Frontal cortex (tissue), 4 donors: ENCODE results near the gene THPO. TPM values are rescaled to one million over a fixed set of nuclear protein-coding genes. Genes with fewer than 3 reads are reported as not detected.
"Not testable (repeated sequence)": the region's sequence is repeated elsewhere in the genome, so short reads cannot be mapped to it uniquely, and the experiment has no call there.

ENCODE experiments used
- DNase-seq, 2 donors: peaks; one replicate each; pipeline ENCODE4 v3.0.0; 2012; ENCODE audit warnings: low spot score in 2 of 2
- FAIRE-seq: peaks from 2 replicates; lab custom pipeline; 2012; peaks lifted over from hg19 to GRCh38; lab: Jason Lieb, UNC
- total RNA-seq: library from RNA; depleted of rRNA; stranded (reverse); fragments of >200 nt; gene quantifications from one replicate; pipeline ENCODE4 v1.2.3, GENCODE V29; 2014
- donor health status: control.
- donor health status: control.
- donor health status: control.

Gene THPO
- total RNA-seq, 1 donor from 2014 or later: 0.41 TPM

- FAIRE-seq: no peak
- no peak for DNase-seq
These were observed 25.0 kb downstream of the THPO start for GRCh38 chr3:184352897-184353545.

GRCh38 chr3:184352149-184352785 lies 25.7 kb downstream of the THPO start:
- FAIRE-seq: no peak
- DNase-seq: no peak

GRCh38 chr3:184351511-184352148 lies 26.4 kb downstream of the THPO start:
- DNase-seq: no peak
- FAIRE-seq: no peak

GRCh38 chr3:184350618-184351017 lies 27.4 kb downstream of the THPO start:
- no peak for FAIRE-seq
- no peak for DNase-seq

DNA sequence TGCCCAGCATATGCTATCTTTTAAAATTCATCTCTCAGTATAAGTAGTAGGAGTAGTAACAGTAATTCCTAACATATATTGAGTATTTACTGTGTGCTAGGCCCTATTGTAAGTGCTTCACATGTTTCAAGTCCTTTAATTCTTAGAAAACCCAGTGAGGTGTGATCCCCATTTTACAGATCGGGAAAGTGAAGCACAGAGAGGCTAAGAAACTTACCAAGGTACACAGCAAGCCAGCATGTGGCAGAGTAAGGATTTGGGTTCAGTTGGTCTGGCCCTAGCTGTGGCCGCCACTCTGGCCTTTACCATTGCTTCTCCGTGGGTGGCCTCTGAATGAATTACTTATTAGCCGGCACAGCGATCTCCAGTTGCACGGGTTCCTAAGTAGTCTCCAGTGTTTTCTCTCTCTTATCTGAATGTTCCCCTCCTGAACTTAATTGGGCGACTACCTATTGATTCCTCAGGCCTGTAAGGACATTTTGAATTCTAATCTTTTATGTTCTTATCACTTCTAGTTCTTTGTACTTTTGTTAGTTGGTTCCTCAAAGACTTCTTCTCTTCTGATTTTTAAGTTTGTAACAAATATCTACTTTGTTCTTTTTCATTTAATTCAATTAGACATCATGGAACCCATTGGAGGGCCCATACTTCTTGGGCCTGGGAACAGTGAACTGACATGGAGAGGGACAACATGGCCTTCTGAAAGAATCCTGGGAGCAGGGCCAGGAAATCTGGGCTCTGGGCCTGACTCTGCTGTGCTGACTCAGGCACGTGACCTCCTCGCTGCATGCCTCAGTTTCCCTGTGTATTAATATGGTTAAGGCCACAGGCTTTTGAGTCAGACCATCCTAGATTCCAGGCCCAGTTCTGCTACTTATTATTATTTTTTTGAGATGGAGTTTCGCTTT lies 28.2 kb downstream of the THPO start:
- peak in 1 of 2 donors; percentile 62 for DNase-seq

DNA sequence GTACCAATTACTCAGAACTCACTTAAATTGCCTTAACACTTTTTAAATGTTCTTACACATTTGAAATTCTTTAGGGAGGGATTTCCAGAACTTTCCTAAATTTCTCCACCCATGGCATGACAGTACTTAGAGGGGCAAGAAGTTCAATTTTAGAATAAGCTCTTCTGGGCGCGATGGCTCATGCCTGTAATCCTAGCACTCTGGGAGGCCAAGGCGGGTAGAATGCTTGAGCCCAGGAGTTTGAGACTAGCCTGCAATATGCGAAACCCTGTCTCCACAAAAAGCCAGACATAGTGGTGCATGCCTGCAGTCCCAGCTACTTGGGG lies 30.0 kb downstream of the THPO start:
- DNase-seq: no peak
- no peak for FAIRE-seq

More for the DNA sequence above, 28.2 kb downstream of the THPO start:
- no peak for FAIRE-seq

DNA sequence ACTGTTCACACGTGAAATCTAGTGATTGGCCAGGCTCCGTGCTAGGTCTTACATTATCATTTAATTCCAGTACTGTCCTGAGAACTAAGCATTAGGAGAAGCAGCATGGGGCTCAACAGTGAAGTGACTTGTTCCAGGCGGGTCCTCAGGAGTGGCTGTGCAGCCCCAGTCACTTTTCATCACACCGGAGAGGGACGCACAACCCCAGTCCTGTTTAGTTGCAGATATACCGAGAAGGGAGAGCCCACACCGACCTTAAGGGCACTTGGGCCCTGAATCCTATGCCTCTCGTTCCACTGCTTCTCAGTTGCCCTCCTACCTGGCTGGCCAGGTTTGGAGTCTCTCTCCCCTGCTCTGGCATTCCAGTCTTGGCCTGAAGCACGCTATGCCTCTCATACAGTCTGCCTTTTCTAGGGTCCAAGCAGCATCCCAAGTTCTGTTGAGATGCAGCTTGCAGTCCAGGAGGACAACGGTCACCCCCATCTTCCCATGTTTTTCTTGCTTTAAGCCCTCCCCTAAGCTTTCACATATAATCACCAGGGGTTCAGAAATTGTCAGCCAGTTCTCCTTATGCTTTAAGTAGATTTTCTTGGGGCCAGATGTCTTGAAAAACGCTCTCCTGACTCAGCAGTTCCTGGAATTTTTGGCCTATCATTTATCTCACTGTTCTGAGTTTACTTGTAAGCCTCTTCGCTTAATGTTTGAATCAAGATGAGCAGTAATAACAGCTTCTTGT lies 30.5 kb downstream of the THPO start:
- no peak for FAIRE-seq

DNA sequence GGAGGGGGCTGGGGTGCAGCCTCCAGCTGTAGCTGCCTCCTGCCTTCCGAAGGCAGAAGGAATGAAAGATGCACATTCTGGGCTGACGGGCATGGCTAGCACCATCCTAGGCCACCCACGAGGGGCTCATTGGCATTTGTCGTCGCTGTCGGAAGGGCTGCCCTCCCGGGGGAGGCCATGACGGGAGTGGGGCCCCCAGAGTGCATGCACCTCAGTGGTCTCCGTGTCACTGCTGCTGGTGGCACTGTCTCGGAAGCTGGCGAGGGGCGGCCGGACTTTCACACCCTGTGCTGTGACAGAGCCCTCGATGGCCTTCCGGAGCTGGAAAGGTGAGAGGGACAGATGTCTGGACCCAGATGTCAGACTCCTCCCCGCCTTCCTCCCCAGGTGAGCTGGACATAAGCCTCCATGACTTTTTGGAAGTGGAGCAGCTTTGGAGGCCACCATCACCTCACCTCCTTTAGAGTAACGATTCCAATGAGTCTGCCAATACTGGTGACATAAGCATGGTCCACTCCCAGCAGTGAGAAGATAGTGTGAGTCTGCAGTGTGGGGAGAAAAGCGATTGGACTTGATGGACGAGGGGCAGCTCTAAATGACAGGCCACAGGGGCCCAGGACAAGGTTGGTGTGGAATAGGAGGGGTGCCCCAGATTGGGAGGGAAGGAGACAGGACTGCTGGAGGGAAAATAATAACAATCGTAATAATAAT lies 31.4 kb downstream of the THPO start:
- no peak for DNase-seq
- no peak for FAIRE-seq

More for the DNA sequence above, 30.5 kb downstream of the THPO start:
- DNase-seq: no peak

- FAIRE-seq (no peak), DNase-seq (peak; percentile 87 to 91)
These were observed 32.5 kb downstream of the THPO start for GRCh38 chr3:184345317-184346144.

- DNase-seq (no peak), FAIRE-seq (no peak)
These were observed 33.3 kb downstream of the THPO start for GRCh38 chr3:184344579-184345316.

DNA sequence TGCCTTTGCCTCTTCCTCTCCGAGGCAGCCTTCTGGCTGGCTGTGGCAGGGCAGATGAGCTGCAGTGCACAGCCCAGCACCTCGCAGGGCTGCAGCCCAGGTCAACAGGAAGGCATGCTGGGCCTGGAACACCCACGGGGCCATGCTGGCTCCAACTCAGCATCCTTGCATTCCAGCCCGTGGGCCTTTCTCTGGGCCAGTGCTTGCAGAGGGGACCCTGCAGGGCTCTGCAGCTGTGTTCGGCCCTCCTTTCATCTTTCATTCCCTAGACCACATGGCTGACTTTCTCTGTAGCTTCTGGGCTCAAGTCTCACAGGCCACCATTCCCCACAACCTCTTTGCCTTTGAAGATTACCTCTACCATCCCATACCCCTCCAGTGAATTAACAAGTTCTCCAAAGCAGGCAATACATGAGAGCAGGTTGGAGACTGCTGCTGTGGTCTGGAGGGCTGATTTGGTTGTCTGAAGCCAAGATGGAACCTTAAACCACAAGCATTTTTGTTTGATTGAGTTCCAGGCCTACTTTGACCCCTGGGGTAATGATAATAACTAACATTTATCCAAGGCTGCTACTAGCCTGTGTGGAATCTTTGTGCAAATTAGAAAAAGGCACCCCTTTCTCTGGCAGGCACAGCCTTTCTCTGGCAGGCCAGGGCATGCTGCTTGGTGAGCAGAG lies 34.7 kb downstream of the THPO start:
- FAIRE-seq (no peak), DNase-seq (no peak)

DNA sequence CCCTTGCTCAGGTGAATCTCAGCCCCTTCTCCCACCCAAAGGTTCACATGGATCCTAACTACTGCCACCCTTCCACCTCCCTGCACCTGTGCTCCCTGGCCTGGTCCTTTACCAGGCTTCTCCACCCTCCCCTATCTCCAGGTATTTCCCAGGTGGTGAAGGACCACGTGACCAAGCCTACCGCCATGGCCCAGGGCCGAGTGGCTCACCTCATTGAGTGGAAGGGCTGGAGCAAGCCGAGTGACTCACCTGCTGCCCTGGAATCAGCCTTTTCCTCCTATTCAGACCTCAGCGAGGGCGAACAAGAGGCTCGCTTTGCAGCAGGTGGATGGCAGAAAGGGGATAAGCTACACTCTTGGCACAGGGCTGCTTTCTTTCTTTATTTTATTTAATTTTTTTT lies 36.1 kb downstream of the THPO start:
- no peak for FAIRE-seq

DNA sequence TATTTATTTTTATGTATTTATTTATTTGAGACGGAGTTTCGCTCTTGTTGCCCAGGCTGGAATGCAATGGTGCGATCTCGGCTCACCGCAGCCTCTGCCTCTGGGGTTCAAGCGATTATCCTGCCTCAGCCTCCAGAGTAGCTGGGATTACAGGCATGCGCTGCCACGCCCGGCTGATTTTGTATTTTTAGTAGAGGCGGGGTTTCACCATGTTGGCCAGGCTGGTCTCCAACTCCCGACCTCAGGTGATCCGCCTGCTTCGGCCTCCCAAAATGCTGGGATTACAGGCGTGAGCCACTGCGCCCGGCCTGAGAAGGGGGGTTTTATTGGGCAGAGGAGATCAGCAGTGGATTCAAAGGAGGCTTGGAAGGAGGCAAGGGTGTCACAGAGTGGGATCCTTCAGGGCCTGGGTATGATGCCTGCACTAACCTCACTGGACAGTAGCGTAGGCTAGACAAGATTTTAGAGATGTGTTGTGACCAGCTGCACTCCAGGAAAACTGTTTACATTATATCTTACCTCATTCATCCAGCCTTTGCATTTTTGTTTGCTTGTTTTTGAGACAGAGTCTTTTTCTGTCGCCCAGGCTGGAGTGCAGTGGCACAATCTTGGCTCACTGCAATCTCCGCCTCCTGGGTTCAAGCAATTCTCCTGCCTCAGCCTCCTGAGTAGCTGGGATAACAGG lies 38.4 kb downstream of the THPO start:
- FAIRE-seq, DNase-seq: not testable (repeated sequence)

More for the DNA sequence above, 36.1 kb downstream of the THPO start:
- DNase-seq: no peak

DNA sequence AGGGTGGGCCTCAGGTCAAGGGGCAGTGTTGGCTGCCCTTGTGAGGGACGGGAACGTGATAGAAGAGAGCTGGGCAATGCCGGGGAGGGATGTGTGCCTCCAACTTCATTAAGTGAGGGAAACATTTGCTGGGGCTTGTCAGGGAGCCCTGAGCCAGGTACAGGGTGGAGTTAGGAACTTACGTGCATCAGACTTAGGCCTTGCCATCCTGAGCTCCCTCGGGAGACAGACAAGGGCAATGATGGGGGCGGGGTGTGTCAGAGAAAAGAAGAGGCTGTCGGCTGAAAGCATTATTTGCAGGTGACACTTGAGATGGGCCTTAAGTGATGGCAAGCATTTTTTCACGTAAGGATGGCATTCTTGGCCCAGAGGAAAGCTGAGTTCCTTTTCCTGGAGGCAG lies 39.0 kb downstream of the THPO start:
- DNase-seq: no peak
- FAIRE-seq: no peak

- FAIRE-seq (no peak), DNase-seq (peak; percentile 77 to 97)
These were observed 39.5 kb downstream of the THPO start for GRCh38 chr3:184338511-184338945.

DNA sequence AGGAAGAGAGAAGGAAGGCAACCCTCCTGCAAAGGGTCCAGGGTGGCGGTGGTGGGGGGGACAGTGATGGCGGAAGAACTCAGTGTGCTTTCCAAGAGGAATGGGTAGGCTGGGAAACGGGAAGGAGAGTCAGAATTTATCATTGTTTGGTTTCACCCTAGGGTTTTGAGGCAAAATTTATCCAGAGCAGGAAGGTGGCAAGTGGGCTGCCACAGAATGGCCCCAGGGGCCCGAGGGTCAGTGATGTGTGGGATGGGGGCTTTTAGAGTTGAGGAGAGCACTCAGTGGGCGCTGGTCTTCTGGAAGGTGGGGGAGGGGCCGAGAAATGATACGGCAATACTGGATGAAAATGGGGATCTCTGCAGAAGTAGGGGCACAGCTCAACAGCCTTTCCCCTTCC lies 40.0 kb downstream of the THPO start:
- DNase-seq (no peak), FAIRE-seq (no peak)

- FAIRE-seq (no peak), DNase-seq (peak in 1 of 2 donors; percentile 67)
These were observed 40.6 kb downstream of the THPO start, which contains the start of gene FAM131A for GRCh38 chr3:184337399-184337714. FAM131A (plus strand) TSS chr3:184337600; CDS start chr3:184337631, 31 bp downstream.
